IPS-NIHi7 (cell line): ENCODE measurements around the gene CREB3L1.
A peak's percentile ranks its signal among the peaks of the same experiment; 100 is the strongest.

ENCODE experiments used
- DNase-seq: peaks from one replicate; pipeline ENCODE4 v3.0.0; 2012; ENCODE audit warnings: mixed read lengths; ENCODE audit errors: extremely low spot score

Gene CREB3L1

DNA sequence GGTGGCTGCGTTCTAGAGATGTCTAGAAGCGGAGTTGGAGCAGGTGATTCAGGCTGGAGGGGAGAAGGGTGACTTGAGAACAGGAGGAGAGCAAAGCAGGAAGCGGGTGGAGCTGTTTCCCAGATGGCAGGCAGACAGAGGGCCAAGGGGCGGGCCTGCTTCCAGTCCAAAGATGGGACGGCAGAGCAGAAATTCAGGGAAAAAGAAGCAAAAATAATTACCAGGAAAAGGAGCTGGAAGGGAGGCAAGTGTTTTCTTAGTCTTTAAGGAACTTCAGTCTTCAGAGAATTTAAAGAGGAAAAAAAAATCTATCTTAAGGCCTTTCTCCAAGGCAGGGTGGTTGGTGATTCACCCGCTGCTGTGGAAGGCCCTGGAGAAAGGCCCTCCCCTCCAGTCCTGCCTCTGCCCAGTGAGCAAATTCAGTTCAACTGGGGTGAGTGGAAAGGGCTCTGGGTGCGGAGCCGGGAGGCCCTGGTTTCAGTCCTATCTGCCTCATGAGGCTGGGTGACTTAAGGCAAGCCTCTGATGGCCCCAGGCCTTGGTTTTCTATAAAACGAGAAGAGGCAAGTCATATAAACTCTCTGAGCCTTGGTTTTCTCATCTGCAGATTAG, 4.5 kb upstream of the CREB3L1 start:
- DNase-seq, result no peak

GRCh38 chr11:46273511-46274205, 3.8 kb upstream of the CREB3L1 start:
- no peak for DNase-seq

- no peak for DNase-seq
Observed at GRCh38 chr11:46275964-46276641, 1.4 kb upstream of the CREB3L1 start.

DNA sequence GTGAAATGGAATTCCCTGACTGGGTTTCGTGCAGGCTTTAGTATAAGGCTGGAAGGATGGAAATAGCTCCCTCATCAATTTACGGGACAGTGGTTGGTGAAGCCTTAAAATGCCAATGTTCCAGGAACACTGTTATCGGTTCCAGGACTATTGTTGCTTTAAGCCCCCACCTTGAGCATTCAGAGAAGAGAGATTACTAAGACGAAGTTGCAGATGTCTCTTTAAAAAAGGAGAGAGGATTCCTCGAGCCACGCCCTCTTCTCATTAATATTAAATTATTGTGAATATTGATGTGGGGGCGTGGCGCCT, 195 bp upstream of the CREB3L1 start:
- DNase-seq, result no peak

DNA sequence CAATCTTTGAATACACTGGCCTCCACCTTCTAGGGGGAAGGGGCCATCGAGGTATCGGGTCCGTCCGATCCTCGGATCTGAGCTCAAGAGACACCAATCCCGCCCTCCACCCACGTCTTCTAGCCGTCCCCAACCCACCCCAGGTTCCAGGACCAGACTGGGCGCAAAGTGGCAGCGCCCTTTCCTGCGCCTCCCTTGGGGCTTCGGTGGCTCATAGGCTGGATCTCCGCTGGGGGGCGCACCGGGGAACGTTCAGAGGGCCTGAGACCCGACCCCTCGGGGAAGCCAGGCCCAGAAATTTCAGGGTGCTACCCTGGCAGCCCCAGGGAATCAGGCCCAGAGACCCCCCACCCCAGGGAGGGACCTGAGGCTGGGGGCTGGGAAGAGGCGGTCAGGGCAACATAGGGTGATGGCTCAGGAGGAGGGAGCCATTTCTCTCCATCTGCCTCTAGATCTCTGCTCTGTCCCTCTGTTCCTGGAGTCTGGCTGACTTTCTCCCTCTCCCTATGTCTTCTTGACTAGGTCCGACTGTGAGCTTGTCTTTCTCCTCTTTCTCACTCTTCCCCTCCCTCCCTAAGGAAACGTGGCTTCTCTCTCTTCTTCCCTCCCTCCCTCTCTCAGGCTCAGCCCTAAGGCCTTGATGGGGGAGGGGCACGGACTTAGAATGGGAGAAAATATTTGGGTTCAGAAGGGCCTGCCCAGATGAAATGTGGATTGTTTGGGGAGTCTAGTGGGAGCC, 1.1 kb downstream of the CREB3L1 start:
- DNase-seq, result peak; percentile 80

- no peak for DNase-seq
Observed at GRCh38 chr11:46279126-46280099, 2.0 kb downstream of the CREB3L1 start.

DNA sequence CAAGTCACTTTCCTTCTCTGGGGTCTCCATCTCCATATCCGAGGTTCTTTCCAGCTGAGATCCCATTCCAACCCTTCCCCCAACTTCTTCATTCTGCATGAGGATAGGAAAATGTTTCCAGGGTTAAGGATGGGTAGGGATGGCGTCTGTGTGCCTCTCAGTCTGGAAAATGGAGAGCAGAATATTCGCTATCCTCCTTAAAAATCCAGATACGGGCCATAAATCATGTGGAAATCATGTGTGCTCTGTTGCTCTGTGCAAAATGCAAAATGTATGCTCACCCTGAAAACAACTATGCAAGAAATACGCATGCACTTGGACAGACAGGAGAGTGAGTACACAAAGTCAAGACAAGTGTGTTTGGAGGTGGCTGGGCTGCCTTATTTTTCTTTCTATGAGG, 3.2 kb downstream of the CREB3L1 start:
- DNase-seq, result no peak

DNA sequence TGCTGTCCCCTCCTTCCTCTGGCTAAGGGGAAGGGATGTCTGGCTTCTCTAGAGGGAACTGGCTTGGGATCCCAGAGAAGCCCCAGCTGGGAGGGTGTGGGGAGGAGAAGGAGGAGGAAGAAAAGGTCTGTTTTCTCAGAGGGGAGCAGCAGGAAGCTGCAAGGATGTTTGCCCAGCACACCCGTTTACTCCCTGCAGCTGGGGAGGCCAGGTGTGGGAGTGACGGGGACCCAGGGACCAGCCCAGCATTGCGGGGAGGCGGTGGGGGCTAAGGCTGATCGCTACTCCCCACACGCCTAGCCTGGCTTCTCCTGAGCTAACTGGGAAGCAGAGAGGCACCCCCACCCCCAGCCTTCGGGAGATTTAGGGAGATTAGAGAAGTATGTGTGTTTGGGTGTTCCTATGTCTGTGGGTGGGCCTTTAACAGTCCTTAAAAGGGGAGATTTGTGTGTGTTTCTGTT, 3.9 kb downstream of the CREB3L1 start:
- DNase-seq, result no peak

GRCh38 chr11:46285173-46285572, 7.7 kb downstream of the CREB3L1 start:
- DNase-seq, result no peak

- no peak for DNase-seq
Observed at GRCh38 chr11:46285594-46286033, 8.2 kb downstream of the CREB3L1 start.

DNA sequence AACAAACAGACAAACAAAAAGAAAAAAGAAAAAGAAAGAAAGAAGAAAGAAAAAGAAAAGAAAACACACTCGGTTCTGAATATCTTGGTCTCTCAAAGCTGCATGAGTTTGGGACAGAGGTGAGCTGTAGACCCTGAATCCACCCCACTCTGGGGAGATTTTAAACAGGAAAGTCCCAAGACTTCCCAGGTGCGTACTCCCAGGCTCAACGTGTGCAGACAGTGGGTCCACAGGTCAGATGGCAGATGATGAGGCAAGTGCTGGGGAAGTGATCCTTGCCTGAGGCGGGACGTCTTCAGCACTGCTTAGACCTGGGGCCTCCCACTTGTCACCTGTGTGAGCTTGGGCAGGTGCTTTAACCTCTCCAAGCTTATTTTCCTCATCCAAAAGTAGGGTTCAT, 9.3 kb downstream of the CREB3L1 start:
- DNase-seq, result no peak

GRCh38 chr11:46288451-46288850, 11.0 kb downstream of the CREB3L1 start:
- DNase-seq, result no peak

GRCh38 chr11:46290011-46290410, 12.5 kb downstream of the CREB3L1 start:
- DNase-seq, result no peak

DNA sequence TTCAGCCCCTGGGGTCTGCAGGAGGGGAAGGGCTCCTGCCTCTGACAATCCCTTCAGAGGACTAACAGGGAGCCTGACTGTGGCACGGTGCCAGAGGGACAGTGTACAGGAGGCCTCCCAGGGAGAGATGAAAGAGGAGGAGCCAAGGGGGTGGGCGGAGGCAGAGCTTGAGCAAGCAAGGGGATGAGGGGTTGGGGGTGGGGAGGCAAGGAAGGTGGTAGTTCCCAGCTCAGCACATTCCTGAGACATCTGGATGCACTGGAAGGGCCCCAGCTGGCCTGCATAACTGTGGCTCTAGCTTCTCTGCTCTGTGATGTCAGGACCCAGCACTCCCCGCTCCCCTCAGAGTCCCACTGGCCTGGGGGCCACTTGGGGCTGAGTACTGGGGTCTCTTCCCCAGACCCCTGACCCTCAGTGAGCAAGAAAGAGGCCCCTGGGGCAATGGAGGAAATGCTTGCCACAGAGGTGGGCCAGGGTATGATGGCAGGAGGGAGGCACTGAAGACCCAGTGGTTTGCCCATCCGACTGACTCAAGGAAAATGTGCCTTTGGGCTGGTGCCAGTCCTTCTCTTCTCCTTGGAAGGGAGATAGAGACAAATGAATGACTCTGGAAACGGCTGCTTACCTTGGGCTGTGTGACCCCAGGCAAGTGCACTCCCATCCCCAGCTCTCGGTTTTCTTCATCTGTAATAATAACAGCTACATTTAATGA, 13.3 kb downstream of the CREB3L1 start:
- DNase-seq, result peak; percentile 91

- DNase-seq, result no peak
Observed at GRCh38 chr11:46291441-46292150, 14.1 kb downstream of the CREB3L1 start.

DNA sequence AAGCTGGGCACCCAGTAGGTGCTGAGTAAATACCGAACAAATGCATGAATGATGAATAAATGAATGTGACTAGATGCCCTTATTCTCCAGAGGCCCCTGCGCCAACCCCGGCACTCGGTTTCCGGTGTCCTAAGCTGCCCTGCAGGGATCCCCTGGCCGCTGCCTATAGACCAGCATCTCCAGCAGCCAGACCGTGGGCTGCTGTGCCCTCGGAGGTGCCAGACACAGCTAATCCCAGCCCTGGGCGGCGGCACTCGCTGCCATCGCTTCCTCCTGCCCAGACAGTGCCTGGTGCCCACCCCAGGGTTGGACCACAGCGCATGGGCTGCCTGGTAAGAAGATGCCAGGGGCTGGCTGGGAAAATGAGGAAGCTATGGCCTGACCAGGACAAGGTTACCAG, 15.6 kb downstream of the CREB3L1 start:
- no peak for DNase-seq

- DNase-seq, result no peak
Observed at GRCh38 chr11:46293641-46294103, 16.2 kb downstream of the CREB3L1 start.

- peak; percentile 67 for DNase-seq
Observed at GRCh38 chr11:46294365-46295309, 17.2 kb downstream of the CREB3L1 start.
